Activated T-helper 1 cell treated with Interleukin-2 at 50 U/mL for 16 hours (primary cell): Measurements from ENCODE around the gene ADAM23.

Experiments
- DNase-seq: peaks from one replicate; pipeline ENCODE4 v3.0.0-alpha.2; 2020; ENCODE audit warnings: low read depth

The ADAM23 gene

GRCh38 chr2:206443735-206444527 lies 599 bp downstream of the ADAM23 start:
- no peak for DNase-seq

GRCh38 chr2:206445948-206446347 lies 2.6 kb downstream of the ADAM23 start:
- DNase-seq: no peak

GRCh38 chr2:206452242-206452641 lies 8.9 kb downstream of the ADAM23 start:
- no peak for DNase-seq

GRCh38 chr2:206452750-206453149 lies 9.4 kb downstream of the ADAM23 start:
- no peak for DNase-seq

DNA sequence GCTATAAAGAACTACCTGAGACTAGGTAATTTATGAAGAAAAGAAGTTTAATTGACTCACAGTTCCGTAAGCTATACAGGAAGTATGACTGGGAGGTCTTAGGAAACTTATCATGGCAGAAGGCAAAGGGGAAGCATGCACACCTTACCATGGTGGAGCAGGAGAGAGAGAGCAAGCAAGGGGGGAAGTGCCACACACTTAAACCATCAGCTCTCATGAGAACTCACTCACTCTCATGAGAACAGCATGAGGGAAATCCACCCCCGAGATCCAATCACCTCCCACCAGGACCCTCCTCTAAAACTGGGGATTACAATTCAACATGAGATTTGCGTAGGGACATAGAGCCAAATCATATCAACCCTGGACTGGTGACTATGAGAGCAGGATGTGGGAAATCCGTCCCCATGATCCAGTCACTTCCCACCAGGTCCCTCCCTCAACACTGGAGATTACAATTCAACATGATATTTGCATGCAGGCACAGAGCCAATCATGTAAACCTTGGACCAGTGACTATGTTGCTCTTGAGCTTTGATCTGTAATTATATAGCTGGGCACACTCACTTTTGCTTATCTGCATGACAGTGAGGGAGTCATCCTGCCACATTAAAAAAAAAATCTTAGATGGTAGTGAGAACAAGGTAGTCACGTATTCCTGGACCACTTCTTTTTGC lies 12.9 kb downstream of the ADAM23 start:
- DNase-seq: no peak

DNA sequence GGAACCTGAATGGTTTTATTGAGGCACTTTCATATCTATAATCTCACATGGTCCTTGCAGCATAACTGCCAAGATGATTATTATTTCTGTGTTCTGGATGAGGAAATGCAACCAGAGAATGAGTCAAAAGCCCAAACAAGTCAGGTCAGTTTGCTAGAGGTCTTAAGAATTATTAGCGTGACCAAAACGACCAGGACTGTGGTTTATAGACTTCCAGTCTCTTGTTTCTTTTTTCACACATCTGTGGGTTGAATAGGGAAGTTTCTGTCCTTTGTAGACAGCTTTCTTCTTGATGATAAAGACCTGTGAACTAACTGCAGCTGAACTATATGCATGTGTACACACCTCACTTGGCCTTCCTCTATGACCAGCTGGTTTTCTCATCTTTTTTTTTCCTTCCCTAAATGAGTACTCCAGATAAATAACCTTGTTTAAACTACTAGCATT lies 13.9 kb downstream of the ADAM23 start:
- no peak for DNase-seq

DNA sequence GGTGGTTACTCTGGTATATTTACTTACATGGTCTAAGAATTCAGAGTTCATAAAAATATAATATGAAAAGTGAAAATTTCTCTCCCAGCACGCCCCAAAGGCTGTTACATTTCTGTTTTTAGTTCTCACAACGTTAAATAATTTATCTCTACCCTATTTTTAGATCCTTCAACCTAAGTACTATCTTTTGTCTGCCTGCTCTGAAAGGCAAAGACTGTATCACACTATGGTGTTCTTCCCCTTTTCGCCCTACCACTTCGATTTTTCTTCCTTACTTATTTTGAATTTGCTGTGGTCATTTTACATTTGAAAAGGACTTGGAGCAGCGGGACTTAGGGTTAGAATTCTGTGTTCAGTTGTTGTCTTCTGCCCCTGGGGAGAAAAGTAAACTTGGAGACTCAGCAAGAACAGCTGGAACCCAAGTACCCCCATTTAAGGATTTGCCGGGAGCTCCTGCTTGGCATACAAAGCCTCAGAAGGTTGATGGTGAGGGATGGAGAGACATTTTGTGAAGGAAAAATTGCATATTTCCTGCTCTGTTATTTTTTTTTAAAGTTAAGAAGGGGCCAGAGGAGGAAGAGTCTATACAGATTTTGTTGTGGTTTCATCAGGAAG lies 19.0 kb downstream of the ADAM23 start:
- DNase-seq: no peak

GRCh38 chr2:206463685-206464084 lies 20.4 kb downstream of the ADAM23 start:
- DNase-seq: no peak

DNA sequence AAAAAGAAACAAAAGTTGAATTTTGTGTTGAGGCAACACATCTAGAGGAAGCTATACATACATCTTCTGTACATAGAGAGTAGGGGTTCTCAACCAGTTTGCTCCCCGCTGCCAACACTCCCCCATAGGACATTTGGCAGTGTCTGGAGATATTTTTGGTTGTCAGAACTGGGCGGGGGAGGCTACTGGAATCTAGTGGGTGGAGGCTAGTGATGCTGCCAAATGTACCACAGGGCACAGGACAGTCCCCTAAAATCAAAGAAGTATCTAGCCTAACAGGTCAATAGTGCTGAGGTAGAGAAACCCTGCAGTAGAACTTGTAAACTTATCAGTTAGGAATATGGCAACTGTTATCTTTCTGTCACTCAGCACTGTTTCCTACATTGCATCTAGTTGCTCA lies 21.3 kb downstream of the ADAM23 start:
- no peak for DNase-seq

- DNase-seq: no peak
Observed at GRCh38 chr2:206471524-206472062, 28.3 kb downstream of the ADAM23 start.

GRCh38 chr2:206472094-206472493 lies 28.8 kb downstream of the ADAM23 start:
- DNase-seq: no peak

GRCh38 chr2:206474099-206474498 lies 30.8 kb downstream of the ADAM23 start:
- DNase-seq: no peak

GRCh38 chr2:206477296-206477695 lies 34.0 kb downstream of the ADAM23 start:
- DNase-seq: no peak

GRCh38 chr2:206478340-206478739 lies 35.0 kb downstream of the ADAM23 start:
- DNase-seq: no peak

DNA sequence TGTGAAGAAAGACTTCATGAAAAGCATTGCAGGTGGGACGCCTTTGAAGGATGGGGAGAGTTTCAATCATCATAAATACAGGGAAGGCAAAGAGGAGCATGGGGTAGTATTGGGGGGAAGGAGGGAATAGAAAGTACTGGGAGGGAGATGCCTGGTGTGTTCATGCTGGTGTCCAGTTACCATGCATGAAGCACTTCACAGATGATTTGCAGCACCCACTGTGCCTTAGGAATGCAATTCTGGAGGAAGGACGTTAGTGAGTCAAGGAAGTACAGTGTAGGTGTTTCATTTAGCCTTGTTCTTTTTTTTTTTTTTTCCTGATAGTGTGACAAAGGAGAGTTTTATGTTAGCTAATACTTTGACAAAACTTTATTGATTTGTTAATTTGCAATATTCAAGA lies 36.8 kb downstream of the ADAM23 start:
- DNase-seq: no peak

DNA sequence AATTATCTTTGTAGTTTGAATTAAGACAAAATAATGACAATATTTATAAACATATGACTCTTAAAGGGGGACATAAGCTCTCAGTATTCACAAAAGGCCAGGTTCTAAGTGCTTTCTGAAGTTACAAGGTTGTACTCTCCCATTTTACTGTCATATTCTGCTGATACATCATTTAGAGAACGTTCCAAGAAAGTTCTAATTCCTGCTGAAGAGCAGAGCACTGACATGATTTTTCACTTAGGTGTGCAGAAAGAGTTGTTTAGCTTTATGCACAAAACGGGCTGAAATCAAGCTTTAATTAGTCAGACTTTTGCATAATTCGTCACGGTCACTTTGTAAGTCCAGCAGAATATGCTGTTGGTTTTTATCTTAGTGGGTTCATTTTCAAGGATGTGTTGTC lies 37.3 kb downstream of the ADAM23 start:
- DNase-seq: no peak

- DNase-seq: no peak
Observed at GRCh38 chr2:206481056-206481455, 37.7 kb downstream of the ADAM23 start.

DNA sequence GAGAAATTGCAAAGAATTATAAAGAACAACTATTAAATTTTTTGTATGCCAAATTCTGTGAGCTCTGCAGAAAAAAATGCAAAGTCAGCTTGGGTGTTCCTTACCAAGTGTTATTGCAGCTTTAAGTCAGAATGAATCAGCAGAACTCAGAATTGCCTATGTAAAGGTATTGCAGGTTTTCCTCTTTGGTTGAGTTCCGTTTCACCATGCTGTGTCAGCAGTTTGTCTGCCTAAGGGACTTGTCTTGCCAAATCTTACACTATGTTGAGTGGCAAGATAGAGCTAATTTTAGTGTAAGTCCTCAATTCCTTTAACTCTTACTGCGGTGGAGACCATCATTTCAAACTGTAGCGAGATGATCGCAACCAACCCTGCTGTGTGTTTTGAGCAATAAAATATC lies 38.8 kb downstream of the ADAM23 start:
- no peak for DNase-seq

- DNase-seq: no peak
Observed at GRCh38 chr2:206482633-206483032, 39.3 kb downstream of the ADAM23 start.

GRCh38 chr2:206488053-206488452 lies 44.7 kb downstream of the ADAM23 start:
- DNase-seq: no peak

GRCh38 chr2:206488623-206489022 lies 45.3 kb downstream of the ADAM23 start:
- DNase-seq: no peak

DNA sequence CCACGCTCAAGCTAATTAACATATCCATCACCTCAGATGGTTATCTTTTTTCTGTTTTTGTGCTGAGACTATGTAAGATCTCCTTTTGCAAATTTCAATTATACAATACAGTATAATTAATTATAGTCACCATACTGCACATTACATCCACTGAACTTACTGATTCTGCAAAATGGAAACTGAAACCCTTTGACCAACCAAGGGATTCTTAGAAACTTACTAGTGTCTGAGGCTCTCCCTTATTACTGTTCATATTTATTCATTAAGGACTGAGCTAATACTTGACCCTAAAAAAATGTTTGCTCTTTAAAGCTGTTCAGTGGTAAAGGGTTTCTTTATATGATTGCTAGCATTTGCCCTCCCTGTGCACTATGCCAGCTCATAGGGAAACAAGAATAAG lies 50.7 kb downstream of the ADAM23 start:
- DNase-seq: no peak

DNA sequence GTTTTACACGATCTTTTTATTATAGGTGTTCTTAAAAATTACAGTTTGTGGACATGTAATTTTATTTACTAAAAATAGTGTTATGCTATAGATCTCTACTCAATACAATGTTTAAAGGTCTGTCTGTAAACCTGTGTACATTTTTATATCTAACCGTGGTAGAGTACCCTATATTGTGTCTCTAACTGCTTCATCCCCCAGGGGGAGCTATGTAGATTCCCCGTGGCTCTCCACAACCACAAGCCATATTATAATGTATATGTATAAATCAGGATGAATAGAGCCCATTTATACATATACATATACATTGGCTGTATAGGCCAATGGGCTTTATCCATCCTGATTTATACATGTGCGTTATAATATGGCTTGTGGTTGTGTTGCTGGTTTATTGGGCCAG lies 59.4 kb downstream of the ADAM23 start:
- no peak for DNase-seq
